NCI-H1694 treated with DMSO at 0.1 percent for 48 hours (cell line): Measurements from ENCODE around the gene PLCH1.

Source experiments
- DNase-seq: peaks from one replicate; lab custom pipeline; 2025; lab: John Stamatoyannopoulos, UW

The PLCH1 gene

DNA sequence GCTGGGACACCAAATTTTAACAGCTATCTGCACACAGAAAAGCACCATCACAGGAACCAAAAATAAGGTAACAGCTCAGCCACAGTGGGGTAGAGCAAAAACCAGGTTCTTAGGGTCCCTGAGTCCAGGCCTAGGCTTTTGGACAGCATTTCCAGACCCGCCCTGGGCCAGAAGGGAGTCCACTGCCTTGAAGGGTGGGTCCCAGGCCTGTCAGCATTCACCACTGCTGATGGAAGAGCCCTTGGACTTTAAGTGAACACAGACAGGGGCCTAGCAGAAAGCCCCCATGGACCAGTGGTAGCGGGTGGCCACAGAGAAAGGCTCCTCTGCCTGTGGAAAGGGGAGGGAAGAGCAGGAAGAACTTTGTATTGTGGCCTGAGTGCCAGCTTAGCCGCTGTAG, 56.4 kb downstream of the PLCH1 start:
- no peak for DNase-seq

DNA sequence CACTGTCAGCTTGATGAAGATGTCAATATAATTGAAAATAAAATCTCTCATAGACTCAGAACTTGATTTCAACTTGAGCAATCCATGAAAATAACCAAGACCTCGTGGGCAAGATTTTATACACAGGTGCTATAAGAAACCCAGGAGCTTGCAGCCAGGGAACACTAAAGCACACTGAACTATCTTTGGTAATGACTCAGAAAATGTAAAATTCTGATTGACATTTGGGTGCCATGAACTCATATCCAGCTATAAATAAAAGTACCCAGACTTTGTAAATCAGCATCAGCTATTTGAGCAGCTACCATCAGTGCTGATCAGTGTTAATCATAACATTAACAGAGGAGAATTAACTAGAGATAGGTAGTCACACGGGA, 61.5 kb downstream of the PLCH1 start:
- no peak for DNase-seq

DNA sequence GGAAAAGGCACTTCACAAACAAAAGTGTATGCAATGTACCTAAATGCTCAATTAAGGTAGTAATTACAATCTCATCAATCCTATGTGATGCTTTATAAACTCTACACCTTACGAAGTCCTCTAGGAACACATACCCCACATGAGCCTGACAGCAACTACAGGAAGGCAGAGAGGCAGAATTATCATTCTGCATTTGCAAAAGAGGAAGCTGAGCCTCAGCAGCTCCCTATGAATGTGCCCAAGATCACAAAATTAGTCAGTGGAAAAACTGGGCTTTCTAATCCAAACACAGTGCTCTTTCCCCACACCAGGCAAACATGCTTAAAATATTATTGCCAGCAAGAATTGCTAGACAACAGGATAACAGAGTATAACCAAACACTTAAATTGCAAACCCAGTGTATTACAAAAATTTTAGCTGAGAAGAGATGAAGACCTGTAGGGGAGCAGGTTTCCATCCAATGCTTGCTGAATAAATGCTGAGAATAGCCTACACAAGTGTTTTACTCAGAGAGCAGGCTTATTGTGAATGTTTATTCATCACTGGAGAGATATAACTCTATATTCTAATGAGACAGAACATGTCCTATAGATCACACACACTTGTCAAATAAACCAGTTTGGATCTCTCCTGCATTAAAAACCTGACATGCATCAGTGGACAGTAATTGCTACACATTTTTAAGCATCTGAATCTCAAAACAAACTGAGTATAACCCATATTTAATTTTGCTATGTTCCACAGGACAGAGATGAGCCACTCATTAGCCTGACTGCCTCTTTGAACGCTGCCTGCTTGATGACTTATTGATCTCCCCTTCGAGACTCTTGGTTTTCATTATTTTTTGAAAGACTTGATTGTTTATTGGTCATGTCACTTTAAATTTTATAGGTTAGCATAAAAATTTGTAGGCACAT, 62.2 kb downstream of the PLCH1 start:
- DNase-seq: no peak

DNA sequence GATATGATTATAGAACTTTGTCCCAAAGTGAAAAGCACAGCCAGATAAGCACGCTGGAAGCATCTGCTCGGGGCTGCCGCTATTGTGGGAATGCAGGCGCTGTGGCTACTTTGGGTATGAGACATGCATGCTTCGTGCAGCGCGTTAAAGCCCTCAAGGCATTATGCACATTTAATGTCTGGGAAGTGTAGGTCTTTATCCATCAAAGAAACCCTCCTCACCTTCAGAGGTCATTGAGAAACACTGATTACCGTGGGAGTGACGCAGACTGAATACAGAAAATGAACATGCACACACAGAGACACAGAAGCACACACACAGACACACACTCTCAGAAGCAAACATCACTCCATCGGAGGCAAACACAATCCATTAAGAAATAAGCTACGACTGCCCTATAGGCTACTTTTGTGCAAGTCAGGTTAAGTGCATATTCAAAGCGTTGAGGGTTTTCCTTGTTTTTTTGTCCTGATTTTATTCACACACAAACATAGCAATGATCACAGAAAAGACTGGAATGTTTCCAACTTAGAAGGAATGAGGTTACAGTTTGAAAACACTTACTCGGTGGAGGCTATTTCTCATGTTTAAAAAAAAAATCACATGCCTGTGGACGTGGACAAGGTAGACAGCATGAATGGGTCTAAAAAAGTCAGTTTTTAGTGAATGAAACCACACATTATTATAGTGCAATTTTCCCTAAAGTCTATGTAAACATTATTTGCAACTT, 68.5 kb downstream of the PLCH1 start:
- DNase-seq: peak; percentile 68

DNA sequence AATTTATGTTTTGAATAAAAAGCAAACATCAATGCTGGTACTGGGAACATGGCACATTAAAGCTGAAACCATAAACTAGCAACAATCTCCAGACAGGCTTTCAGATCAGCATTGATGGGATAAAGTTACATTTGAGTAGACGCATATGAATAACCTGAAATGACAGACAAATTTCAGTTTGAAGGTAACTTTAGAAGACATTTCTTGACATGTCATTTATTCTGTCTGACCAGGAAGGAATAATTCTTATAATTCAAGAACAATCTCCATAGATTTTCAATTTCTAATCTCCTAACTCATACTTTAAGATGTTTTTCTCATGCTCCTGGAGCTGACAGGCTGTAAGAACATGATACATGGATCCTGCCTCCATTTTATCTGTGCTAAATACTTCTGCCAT, 69.8 kb downstream of the PLCH1 start:
- DNase-seq: no peak

DNA sequence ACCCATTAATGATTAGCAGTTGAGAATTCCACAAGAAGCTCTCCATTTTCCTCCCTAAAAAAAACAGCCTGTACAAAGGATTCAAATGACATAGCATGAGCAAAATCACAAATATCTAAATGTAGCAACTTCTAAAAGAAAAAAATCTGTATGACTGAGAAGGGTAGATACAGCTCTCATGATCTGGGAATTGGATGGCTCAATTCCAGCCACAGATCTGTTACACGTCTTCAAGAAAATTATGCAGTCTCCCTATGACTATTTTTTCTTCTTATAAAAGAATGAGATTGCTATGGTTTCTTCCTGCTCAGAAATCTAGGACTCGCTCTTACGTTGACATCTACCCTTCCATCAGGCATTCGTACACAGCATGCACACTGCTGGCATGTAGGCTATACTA, 71.5 kb downstream of the PLCH1 start:
- DNase-seq: no peak

DNA sequence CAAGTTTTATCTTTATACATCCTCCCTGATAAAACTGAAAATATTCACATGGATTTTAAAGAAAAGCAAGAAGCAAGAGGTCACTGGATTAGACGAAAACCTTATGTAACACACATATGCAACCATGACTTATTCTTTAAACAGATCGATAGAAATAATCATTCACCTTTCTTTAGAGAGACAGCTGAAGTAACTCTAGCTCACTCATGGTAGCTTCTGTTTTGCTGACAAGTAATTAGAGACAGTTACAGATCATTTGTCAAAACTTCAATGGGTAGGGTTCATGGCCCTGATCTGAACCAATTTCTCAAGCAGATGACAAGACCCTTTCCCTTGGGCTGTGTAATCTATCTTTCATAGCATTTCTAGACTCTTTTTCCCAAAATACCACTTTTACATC, 74.5 kb downstream of the PLCH1 start:
- DNase-seq: no peak

DNA sequence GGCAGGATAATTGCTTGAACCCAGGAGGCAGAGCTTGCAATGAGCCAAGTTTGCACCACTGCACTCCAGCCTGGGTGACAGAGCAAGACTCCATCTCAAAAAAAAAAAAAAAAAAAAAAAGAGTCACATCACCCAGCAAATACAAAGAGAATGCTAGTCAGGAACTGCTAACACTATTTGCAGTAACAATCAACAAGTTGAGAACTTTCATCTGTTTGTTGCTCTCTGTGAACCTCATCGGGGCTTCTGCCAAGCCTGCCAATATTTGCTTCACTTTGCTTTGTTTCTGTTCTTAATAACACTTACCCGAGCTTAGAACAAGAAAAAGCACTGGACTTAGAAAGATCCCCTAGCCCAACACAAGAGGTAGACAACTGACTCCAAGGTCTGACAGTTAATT, 76.9 kb downstream of the PLCH1 start:
- DNase-seq: no peak

DNA sequence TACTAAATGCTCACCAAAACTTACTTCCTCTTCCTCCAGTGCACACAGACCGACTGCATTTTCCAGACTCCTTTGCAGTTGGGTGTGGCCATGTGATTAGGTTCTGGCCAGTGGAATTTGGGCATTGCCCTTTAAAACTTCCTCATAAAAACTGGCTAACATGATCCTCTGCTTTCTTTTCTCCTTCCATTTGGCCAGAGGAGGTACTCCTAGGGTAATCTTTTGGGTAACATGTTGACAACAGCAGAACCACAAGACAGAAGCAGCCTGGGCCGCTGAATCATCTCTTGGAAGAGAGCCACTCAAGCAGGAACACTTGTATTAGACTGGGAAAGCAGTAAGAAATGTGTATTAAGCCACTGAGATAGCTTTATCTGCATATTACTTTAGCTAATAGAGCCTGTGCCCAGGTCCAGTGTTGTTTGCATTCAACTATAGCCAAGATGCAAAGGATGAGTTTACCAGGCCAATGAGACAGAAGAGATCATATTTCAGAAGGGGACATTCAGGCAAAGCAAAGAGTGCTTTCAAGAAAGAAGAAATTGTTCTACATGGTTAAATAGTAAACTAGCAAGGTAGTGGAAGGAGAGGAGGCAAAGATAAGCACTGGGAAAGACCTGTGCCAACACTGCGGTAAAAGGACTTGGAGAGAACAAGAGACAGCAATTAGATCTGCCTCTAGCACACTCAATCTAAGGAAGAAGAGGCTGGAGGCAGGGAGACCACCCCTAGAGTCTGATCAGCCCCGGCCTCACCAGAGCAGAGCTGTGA, 79.8 kb downstream of the PLCH1 start:
- DNase-seq: no peak

DNA sequence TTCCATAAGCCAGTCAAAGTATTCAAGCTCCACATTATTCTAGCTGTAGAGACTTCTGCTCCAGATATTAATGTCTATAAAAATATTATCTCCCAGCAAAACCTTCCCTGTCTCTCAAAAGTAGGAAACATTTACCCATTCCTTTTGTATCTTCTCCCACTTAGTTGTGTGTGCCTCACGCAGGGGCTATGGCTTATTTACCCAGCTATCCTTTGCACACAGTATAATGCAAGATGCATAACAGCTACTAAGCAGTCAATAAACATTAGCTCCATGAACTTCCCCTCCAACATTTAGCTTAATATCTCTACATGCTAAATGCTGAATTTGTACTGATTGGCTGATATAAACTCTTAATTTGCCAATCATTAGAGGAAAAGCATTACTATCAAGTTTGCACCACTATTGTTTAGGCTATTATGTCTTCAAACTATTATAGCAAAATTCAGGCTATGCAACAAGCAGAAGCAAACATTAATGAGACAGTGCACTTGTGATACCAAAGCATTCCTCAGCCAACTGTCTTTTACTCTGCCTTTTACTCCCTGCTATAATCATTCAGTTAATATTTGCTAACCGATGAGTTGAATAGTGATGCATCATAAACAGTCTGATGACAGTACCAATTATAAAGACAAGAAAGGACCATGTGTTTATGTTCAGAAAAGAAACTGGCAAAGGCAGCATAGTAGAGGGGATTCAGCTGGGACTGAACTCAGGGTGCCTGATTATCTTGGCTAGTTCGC, 81.2 kb downstream of the PLCH1 start:
- DNase-seq: no peak

DNA sequence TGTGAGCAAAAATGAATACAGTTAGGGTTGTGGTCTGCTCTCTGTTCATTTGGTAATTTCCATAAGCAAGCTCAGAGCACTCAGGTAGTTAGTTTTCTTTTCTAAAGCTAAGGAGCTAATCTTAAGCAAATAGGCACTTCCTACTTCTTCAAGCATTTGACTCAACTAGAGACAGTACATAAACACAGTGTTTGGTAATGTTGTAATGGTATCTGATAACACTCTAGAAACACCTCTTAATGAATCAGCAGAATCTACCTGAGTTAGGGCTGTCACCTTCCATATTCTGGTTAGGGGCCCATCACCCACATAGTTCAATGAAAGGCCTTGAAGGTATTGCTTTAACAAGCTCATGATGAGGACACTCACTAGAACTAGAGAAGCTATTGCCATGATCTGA, 83.1 kb downstream of the PLCH1 start:
- DNase-seq: no peak

DNA sequence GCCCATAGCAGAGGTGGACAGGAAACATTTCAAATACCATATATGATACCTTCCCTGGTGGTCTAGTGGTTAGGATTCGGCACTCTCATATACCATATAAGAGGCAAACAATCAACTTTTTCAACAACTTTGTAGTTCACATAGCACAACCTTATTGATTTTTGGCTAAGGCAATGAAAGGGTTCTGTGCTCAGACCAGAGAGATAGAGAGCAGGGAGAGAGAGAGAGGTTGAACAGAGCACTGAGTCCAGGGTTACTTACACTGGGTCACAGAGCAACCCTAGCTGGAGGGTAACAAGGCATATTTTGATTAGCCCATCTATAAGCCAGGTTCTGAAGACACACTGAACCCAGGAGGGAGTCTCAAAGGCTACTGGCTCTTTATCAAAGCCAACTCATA, 83.8 kb downstream of the PLCH1 start:
- no peak for DNase-seq

DNA sequence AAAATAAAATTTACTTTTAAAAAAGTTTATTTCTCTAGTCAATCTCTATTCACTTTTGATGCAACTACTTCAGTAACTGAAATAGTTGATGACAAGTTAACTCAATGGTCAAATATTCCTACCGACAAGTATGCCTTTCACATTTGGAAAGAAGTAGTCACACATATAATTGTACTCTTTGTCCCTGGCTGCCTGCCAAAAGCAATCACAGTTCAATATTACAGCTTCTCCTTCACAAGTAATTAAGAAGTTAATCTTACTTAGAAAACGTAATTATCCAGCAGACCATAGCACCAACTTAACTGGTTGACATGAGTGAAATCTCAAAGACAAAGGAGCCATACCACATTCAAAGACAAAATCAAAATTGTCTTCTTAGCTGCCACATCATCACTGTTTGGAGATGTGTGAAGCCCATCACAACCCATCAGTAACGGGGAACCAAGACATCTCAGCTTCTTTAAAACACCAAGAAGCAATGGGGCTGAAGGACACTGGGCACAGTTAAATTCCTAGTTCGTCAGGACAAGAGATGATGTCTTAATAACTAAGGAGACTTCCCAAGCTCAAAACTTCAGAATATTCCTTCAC, 86.1 kb downstream of the PLCH1 start:
- no peak for DNase-seq

DNA sequence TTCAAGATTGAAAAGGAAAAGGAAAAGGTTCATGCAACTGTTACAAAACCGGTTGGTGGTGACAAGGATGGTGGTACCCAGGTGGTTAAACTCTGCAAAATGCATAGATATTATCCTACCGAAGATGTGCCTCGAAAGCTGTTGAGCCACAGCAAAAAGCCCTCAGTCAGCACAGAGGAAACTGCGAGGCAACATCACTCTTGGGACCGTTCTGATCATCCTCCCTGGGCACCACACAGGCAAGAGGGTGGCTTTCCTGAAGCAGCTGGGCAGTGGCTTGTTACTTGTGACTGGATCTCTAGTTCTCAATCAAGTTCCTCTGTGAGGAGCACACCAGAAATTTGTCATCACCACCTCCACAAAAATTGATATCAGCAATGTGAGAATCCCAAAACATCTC, 86.9 kb downstream of the PLCH1 start:
- no peak for DNase-seq

DNA sequence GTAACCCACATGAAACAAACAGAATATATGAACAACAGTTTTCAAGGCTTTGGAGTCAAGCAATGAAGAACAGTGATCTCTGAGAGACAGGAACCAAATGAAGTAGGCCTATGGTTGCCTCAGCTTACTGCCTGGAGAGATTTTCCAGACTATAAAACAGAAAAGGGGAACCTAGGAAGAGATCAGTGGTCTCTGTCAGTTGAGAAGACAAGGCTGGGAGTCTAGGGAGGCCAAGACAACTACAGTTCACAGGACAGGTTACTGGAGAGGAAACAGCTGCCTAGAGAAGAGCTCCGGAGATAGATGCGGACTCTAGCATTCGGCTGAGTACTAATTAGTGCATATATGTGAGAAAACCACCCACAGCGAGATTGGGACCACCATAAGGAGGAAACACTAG, 87.7 kb downstream of the PLCH1 start:
- DNase-seq: no peak

DNA sequence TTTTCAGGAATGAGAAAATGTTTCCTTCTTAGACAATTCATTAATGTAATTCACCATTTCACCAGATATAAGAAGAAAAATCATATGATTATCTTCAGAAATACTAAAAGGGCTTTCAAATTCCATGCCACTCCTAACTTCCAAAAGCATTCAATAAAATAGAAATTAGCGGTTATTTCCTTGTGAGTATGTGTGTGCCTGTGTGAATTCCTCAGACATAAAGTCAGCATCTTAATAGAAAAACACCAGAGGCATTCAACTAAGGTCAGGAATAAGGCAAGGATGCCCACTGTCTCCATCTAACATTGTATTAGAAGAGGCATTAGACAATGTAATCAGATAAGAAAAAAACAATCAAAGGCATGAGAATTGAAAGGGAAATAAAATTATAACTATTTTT, 88.4 kb downstream of the PLCH1 start:
- no peak for DNase-seq

DNA sequence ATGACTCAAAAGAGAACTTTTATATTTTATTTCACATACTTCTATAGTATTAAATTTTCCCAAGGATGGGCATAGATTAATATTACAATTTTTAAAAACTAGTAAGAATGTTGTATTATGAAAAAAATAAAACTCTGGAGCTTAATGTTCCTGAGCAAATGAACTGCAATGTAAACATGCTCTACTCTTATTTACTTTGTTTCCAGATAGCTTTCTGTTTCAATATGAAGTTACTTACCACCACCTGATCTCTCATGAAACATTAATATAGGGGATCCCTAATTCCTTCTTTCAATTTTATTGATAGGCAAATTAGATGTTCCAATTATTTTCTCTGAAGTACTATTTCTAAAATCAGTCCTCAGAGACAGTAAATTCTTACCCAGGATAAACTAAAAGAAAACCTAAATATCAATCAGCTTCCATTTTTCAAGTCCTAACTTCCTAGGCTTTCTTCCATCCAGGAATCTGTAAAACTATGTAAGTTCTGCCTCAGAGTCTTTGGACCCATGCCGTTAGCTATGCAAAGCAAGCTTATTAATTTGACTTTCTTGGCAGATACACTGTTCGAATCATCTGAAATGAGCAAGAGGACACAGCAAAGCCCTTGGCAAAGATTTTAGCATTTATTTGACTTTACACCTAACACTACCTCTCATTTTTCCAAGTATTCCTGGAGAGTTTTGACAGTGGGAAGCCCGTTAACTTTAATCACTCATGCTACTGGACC, 93.2 kb downstream of the PLCH1 start:
- no peak for DNase-seq

DNA sequence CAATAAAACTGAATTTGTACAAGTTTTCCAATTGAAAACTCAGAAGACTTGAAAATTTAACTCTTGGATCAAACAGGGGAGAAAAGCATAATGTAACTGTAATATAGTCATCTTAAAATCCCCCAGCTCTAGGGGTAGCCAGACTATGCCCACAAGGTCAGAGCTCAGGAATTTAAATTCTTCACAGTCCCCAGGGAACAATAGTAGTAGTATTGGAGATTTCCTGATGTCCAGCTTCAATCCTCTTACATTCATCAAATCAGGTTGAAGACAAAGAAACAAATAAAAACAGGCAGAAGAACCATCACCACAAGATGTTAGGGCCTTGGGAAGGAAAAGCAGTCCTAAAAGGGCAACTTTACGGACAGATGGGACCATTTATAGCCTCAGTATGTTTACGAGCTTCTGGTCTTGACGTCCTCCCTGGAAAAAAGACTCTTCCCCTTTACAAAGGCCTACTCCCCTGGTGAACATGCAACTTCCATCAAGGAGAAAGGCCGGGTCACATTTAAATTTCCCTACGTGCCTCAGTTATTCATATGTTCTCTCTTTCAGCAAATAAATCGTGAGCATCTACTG, 96.8 kb downstream of the PLCH1 start:
- no peak for DNase-seq

DNA sequence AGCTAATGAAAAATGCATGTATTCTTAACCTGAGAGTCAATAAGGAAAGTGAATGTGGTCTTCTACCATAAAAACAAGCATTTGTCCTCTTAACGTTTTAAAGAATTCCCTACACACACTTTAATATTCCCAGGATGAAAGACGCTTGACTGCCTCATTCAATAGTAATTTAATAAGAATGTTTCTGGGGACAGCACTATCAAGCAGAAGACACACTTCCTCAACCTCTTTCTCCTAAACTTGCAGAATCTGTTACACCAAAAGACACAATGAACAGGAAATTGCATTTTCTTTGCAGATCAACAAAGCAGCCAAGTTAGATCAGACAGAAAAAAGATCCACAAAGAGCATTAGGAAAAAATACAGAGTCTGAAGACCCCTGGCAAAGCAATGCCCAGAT, 97.7 kb downstream of the PLCH1 start:
- DNase-seq: no peak

DNA sequence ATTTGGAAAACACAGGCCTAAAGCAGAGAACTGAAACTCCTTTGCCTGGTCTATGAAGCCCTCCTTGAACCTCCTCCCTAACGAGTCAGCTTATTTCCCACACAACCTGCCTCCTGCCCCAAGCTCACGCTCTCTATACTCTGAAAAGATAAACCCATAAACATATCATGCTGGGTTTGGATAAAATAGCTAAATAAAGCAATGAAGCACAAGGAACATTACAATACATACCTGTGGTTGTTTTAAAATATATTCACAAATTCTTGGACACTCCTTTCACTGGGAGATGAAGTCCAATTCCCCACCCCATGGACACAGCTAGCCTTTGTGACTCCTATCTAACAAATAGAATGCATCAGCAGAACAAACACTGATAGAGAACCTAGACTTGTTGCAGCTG, 98.2 kb downstream of the PLCH1 start:
- no peak for DNase-seq

DNA sequence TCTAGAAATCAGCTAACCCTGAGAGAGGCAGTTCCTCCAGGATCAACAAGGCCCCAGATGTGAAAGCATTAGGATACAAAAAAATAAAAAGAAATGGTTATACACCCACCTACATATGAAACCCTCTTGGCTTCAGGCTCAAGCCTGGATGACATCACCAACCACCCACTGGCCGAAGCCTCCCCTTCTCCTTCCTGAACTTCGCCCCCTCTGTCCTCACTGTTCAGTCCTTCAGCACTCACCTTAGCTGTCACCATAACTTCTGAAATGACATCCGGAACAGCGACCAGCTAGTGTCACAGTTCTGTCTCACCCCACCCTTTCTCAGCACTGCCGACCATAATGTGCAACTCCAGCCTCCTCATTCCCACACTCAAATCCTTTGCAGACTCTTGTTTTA, 98.7 kb downstream of the PLCH1 start:
- DNase-seq: no peak
